Measurements from ENCODE around the gene TMEM128.
"Not testable (repeated sequence)": the region's sequence is repeated elsewhere in the genome, so short reads cannot be mapped to it uniquely, and the experiment has no call there.

DNA sequence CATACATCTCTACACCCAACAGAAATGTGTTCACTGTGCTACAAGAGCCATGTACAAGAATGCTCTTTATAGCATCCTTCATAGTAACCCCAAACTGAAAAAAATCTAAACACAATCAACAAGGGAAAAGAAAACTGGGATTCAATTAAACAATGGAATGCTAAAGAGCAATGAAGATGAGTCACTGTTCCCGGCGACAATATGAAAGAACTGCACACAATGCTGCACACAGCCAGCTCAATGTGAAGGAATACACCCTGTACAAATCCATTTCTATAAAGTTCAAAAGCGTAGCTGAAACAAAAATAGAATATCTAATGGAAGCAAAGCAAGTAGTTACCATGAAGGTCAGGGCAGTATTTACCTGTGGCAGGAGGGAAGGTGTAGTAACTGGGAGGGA, 8.5 kb downstream of the TMEM128 start:
- TF ChIP-seq, protein P1, sequence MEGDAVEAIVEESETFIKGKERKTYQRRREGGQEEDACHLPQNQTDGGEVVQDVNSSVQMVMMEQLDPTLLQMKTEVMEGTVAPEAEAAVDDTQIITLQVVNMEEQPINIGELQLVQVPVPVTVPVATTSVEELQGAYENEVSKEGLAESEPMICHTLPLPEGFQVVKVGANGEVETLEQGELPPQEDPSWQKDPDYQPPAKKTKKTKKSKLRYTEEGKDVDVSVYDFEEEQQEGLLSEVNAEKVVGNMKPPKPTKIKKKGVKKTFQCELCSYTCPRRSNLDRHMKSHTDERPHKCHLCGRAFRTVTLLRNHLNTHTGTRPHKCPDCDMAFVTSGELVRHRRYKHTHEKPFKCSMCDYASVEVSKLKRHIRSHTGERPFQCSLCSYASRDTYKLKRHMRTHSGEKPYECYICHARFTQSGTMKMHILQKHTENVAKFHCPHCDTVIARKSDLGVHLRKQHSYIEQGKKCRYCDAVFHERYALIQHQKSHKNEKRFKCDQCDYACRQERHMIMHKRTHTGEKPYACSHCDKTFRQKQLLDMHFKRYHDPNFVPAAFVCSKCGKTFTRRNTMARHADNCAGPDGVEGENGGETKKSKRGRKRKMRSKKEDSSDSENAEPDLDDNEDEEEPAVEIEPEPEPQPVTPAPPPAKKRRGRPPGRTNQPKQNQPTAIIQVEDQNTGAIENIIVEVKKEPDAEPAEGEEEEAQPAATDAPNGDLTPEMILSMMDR (IDR thresholded peaks at IDR 0.05; ENCODE audit: poor library complexity) = not testable (repeated sequence)
- TF ChIP-seq EZH2phosphoT487 (IDR thresholded peaks at IDR 0.05; ENCODE audit: low read depth, severe bottlenecking, unreplicated experiment) = not testable (repeated sequence)
